GM21717 (cell line): Measurements from ENCODE around the gene PNKP.

Experiments used
- ATAC-seq: cut with Tn5 transposase; IDR thresholded peaks from one replicate; pipeline ENCODE4 v1.9.1; 2021; ENCODE audit warnings: mild to moderate bottlenecking, moderate library complexity; ENCODE audit not compliant: unreplicated experiment

PNKP gene

GRCh38 chr19:49860336-49861102, 6.9 kb downstream of the PNKP start:
- no peak for ATAC-seq

GRCh38 chr19:49859682-49860335, 7.6 kb downstream of the PNKP start:
- ATAC-seq, result no peak

GRCh38 chr19:49858088-49858985, 9.0 kb downstream of the PNKP start:
- ATAC-seq, result no peak

- ATAC-seq, result no peak
Measured at GRCh38 chr19:49857838-49858087, 9.6 kb downstream of the PNKP start.

- no peak for ATAC-seq
Measured at GRCh38 chr19:49857061-49857837, 10.1 kb downstream of the PNKP start.

GRCh38 chr19:49856574-49857021, 10.8 kb downstream of the PNKP start:
- no peak for ATAC-seq

GRCh38 chr19:49855676-49856573, 11.5 kb downstream of the PNKP start:
- no peak for ATAC-seq

GRCh38 chr19:49855277-49855675, 12.1 kb downstream of the PNKP start:
- no peak for ATAC-seq

GRCh38 chr19:49854378-49855263, 12.8 kb downstream of the PNKP start:
- ATAC-seq, result no peak

- no peak for ATAC-seq
Measured at GRCh38 chr19:49853852-49854377, 13.5 kb downstream of the PNKP start.

GRCh38 chr19:49852631-49853126, 14.7 kb downstream of the PNKP start:
- no peak for ATAC-seq

- ATAC-seq, result no peak
Measured at GRCh38 chr19:49851456-49852259, 15.7 kb downstream of the PNKP start.

GRCh38 chr19:49850487-49851342, 16.7 kb downstream of the PNKP start, which contains the start of gene PTOV1:
Gene PTOV1, plus strand, starts transcription at chr19:49851159.
- ATAC-seq, result peak; percentile 49

- peak; percentile 5 for ATAC-seq
Measured at GRCh38 chr19:49850221-49850486, 17.2 kb downstream of the PNKP start.

GRCh38 chr19:49849433-49850220, 17.7 kb downstream of the PNKP start:
- no peak for ATAC-seq

GRCh38 chr19:49848938-49849337, 18.4 kb downstream of the PNKP start:
- no peak for ATAC-seq
